Right atrium auricular region (tissue), 2 donors: ENCODE measurements around the gene KIF6. TPM values are rescaled to one million over a fixed set of nuclear protein-coding genes. Genes with fewer than 3 reads are reported as not detected.
"Not testable (repeated sequence)": the region's sequence is repeated elsewhere in the genome, so short reads cannot be mapped to it uniquely, and the experiment has no call there.

Experiments used
- DNase-seq: peaks from one replicate; pipeline ENCODE4 v3.0.0-alpha.2; 2019; ENCODE audit warnings: low spot score
- H3K27ac ChIP-seq, 2 donors: fragments of 200-600 bp; sonication (generic); 1 replicate in 1 of 2; 2 replicates in 1 of 2; pipeline ENCODE4 v1.5.1; 2016 to 2019
- H3K27me3 ChIP-seq, 2 donors: fragments of 200-600 bp; sonication (generic); one replicate each; pipeline versions ENCODE4 v1.5.1 to v1.6.0; 2017 to 2019
- H3K36me3 ChIP-seq: fragments of 200-600 bp; sonication (generic); one replicate; pipeline ENCODE4 v1.5.1; 2016
- H3K4me1 ChIP-seq, 2 donors: fragments of 200-600 bp; sonication (generic); one replicate each; pipeline versions ENCODE4 v1.5.1 to v1.6.0; 2017 to 2019
- H3K4me3 ChIP-seq, 2 donors: fragments of 200-600 bp; sonication (generic); 1 replicate in 1 of 2; 2 replicates in 1 of 2; pipeline ENCODE4 v1.5.1; 2017 to 2019; ENCODE audit warnings: mild to moderate bottlenecking in 1 of 2, moderate library complexity in 1 of 2
- H3K9me3 ChIP-seq, 2 donors: fragments of 200-600 bp; sonication (generic); one replicate each; pipeline ENCODE4 v1.5.1; 2019
- CTCF ChIP-seq, 2 donors: fragments of 200-600 bp; sonication (generic); IDR thresholded peaks; one replicate each; pipeline ENCODE4 v1.5.1; 2019; ENCODE audit warnings: antibody characterized with exemption in 2 of 2
- total RNA-seq, 2 donors: library from RNA; depleted of rRNA; stranded (reverse); fragments of >200 nt; gene quantifications; one replicate each; pipeline ENCODE4 v1.1.0, GENCODE V29; 2016

Gene KIF6
- total RNA-seq, 2 donors from 2014 or later: not detected

- TF ChIP-seq CTCF (IDR thresholded peaks at IDR 0.05): no peak
- Histone ChIP-seq H3K4me1 (no peaks in the 10 kb centered on the region), H3K9me3 (peaks cover 0 to 12% of the 10 kb centered on the region in 2 donors), H3K27me3 (no peaks in the 10 kb centered on the region), H3K4me3 (no peak overlapping the region), H3K27ac (no peak overlapping the region), H3K36me3 (no peaks in the 10 kb centered on the region)
- DNase-seq: no peak
Observed at GRCh38 chr6:39507331-39507998, 217.7 kb downstream of the KIF6 start.

DNA sequence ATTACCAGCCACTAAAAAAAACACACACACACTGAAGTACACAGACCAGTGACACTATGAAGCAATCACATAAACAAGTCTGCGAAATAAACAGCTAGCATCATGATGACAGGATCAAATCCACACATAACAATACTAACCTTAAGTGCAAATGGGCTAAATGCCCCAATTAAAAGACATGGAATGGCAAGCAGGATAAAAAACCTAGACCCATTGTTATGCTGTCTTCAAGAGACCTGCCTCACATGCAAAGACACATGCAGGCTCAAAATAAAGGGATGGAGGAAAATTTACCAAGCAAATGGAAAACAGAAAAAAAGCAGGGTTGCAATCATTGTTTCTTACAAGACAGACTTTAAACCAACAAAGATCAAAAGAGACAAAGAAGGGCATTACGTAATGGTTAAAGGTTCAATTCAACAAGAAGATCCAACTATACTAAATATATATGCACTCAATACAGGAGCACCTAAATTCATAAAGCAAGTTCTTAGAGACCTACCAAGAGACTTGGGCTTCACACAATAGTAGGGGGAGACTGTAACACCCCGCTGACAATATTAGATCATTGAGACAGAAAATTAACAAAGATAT is 222.7 kb downstream of the KIF6 start:
- not testable (repeated sequence) for H3K27ac ChIP-seq, DNase-seq, H3K4me3 ChIP-seq, H3K4me1 ChIP-seq, H3K27me3 ChIP-seq, H3K36me3 ChIP-seq
- H3K9me3 ChIP-seq: peaks cover 0 to 29% of the 10 kb centered on the region in 2 donors

DNA sequence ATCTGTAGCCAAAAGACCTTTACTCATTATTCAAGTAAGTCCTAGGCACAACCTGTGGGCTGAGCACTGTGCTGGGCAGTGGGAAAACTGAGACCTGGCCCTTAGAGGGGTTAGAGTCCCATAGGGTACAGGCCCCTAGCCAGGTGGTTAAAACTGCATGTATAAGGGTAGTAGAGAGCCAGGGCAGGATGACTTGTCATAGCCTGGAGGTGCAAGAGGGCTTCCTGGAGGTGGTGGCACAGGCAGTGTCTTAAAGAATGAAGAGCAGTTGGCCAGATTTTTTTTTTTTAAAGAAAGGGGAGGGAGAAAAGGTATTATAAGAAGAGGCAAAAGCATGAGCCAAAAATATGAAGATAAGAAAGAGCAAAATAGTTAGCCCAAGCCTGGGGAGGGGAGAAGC is 226.2 kb downstream of the KIF6 start:
- Histone ChIP-seq H3K27ac (no peak overlapping the region), H3K27me3 (no peaks in the 10 kb centered on the region), H3K9me3 (peaks cover 0 to 29% of the 10 kb centered on the region in 2 donors), H3K36me3 (no peaks in the 10 kb centered on the region), H3K4me1 (peaks cover 0 to 6% of the 10 kb centered on the region in 2 donors), H3K4me3 (no peak overlapping the region)
- DNase-seq: no peak
- TF ChIP-seq CTCF (IDR thresholded peaks at IDR 0.05): no peak

GRCh38 chr6:39498096-39498495 is 227.1 kb downstream of the KIF6 start:
- peaks cover 0 to 23% of the 10 kb centered on the region in 2 donors for H3K9me3 ChIP-seq
- no peak overlapping the region for H3K27ac ChIP-seq
- H3K4me3 ChIP-seq: no peak overlapping the region
- H3K4me1 ChIP-seq: peaks cover 0 to 6% of the 10 kb centered on the region in 2 donors
- H3K36me3 ChIP-seq: no peaks in the 10 kb centered on the region
- H3K27me3 ChIP-seq: no peaks in the 10 kb centered on the region
- no peak for DNase-seq
- TF ChIP-seq CTCF (IDR thresholded peaks at IDR 0.05): no peak

- no peak overlapping the region for H3K4me3 ChIP-seq
- peaks cover 0 to 11% of the 10 kb centered on the region in 2 donors for H3K9me3 ChIP-seq
- H3K36me3 ChIP-seq: no peaks in the 10 kb centered on the region
- H3K27ac ChIP-seq: no peak overlapping the region
- no peak for TF ChIP-seq CTCF (IDR thresholded peaks at IDR 0.05)
- H3K27me3 ChIP-seq: no peaks in the 10 kb centered on the region
- peak; percentile 70 for DNase-seq
- H3K4me1 ChIP-seq: peaks cover 0 to 6% of the 10 kb centered on the region in 2 donors
Observed at GRCh38 chr6:39496915-39497314, 228.3 kb downstream of the KIF6 start.

- H3K9me3 ChIP-seq: peaks cover 0 to 7% of the 10 kb centered on the region in 2 donors
- no peak overlapping the region for H3K27ac ChIP-seq
- no peaks in the 10 kb centered on the region for H3K36me3 ChIP-seq
- no peaks in the 10 kb centered on the region for H3K27me3 ChIP-seq
- H3K4me3 ChIP-seq: no peak overlapping the region
- peaks cover 0 to 6% of the 10 kb centered on the region in 2 donors for H3K4me1 ChIP-seq
- DNase-seq: no peak
- no peak for TF ChIP-seq CTCF (IDR thresholded peaks at IDR 0.05)
Observed at GRCh38 chr6:39496456-39496855, 228.8 kb downstream of the KIF6 start.
